Neural progenitor cell (in vitro differentiated cells): ENCODE data around the gene INPP5K.

Source experiments
- EZH2 ChIP-seq: fragments of 200-600 bp; sonication (generic); IDR thresholded peaks from 2 replicates; pipeline ENCODE4 v1.6.1; 2017; ENCODE audit warnings: antibody characterized with exemption, mild to moderate bottlenecking, moderate library complexity
- EZH2phosphoT487 ChIP-seq: fragments of 200-600 bp; sonication (generic); IDR thresholded peaks from 2 replicates; pipeline ENCODE4 v1.6.1; 2017; ENCODE audit warnings: antibody characterized with exemption
- TF ChIP-seq, protein P1 (sequence below): fragments of 200-600 bp; sonication (generic); IDR thresholded peaks from 2 replicates; pipeline ENCODE4 v1.5.1; 2017; ENCODE audit warnings: antibody characterized with exemption, mild to moderate bottlenecking

GRCh38 chr17:1504866-1505265 is 11.5 kb downstream of the INPP5K start:
- TF ChIP-seq, protein P1, sequence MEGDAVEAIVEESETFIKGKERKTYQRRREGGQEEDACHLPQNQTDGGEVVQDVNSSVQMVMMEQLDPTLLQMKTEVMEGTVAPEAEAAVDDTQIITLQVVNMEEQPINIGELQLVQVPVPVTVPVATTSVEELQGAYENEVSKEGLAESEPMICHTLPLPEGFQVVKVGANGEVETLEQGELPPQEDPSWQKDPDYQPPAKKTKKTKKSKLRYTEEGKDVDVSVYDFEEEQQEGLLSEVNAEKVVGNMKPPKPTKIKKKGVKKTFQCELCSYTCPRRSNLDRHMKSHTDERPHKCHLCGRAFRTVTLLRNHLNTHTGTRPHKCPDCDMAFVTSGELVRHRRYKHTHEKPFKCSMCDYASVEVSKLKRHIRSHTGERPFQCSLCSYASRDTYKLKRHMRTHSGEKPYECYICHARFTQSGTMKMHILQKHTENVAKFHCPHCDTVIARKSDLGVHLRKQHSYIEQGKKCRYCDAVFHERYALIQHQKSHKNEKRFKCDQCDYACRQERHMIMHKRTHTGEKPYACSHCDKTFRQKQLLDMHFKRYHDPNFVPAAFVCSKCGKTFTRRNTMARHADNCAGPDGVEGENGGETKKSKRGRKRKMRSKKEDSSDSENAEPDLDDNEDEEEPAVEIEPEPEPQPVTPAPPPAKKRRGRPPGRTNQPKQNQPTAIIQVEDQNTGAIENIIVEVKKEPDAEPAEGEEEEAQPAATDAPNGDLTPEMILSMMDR = no peak
- TF ChIP-seq EZH2phosphoT487 (no peak), EZH2 (no peak)
